Daoy (cell line): ENCODE data around the gene ARHGAP15. TPM values are rescaled to one million over a fixed set of nuclear protein-coding genes. Genes with fewer than 3 reads are reported as not detected.

Experiments
- DNase-seq: peaks from one replicate; pipeline ENCODE4 v3.0.0-alpha.2; 2015; ENCODE audit warnings: low read depth
- total RNA-seq: library from RNA; depleted of rRNA; stranded (reverse); fragments of >200 nt; shearing (Covaris generic); gene quantifications from 2 replicates; pipeline ENCODE4 v1.2.3, GENCODE V29; 2014

The ARHGAP15 gene
- total RNA-seq, 1 experiment from 2014 or later, result 1.4 TPM

GRCh38 chr2:143144813-143145455 lies 15.7 kb downstream of the ARHGAP15 start:
- DNase-seq, result no peak

- no peak for DNase-seq
Observed at GRCh38 chr2:143146366-143146765, 17.1 kb downstream of the ARHGAP15 start.

- no peak for DNase-seq
Observed at GRCh38 chr2:143146815-143147530, 17.8 kb downstream of the ARHGAP15 start.

- DNase-seq, result no peak
Observed at GRCh38 chr2:143148011-143148410, 18.8 kb downstream of the ARHGAP15 start.

GRCh38 chr2:143148757-143149156 lies 19.5 kb downstream of the ARHGAP15 start:
- no peak for DNase-seq

- DNase-seq, result no peak
Observed at GRCh38 chr2:143150287-143150686, 21.1 kb downstream of the ARHGAP15 start.

- DNase-seq, result no peak
Observed at GRCh38 chr2:143151111-143151752, 22.0 kb downstream of the ARHGAP15 start.

GRCh38 chr2:143152219-143152618 lies 23.0 kb downstream of the ARHGAP15 start:
- DNase-seq, result no peak

- DNase-seq, result no peak
Observed at GRCh38 chr2:143152637-143153036, 23.4 kb downstream of the ARHGAP15 start.

GRCh38 chr2:143155661-143156060 lies 26.4 kb downstream of the ARHGAP15 start:
- DNase-seq, result no peak

GRCh38 chr2:143157001-143157400 lies 27.8 kb downstream of the ARHGAP15 start:
- DNase-seq, result no peak

- no peak for DNase-seq
Observed at GRCh38 chr2:143157418-143157817, 28.2 kb downstream of the ARHGAP15 start.

- no peak for DNase-seq
Observed at GRCh38 chr2:143158098-143158497, 28.9 kb downstream of the ARHGAP15 start.

GRCh38 chr2:143158551-143159485 lies 29.6 kb downstream of the ARHGAP15 start:
- no peak for DNase-seq

GRCh38 chr2:143159486-143159840 lies 30.2 kb downstream of the ARHGAP15 start:
- DNase-seq, result no peak

- no peak for DNase-seq
Observed at GRCh38 chr2:143160732-143161707, 31.8 kb downstream of the ARHGAP15 start.

GRCh38 chr2:143162123-143162837 lies 33.1 kb downstream of the ARHGAP15 start:
- DNase-seq, result peak; percentile 37

- DNase-seq, result no peak
Observed at GRCh38 chr2:143162997-143163396, 33.8 kb downstream of the ARHGAP15 start.

GRCh38 chr2:143163499-143163898 lies 34.3 kb downstream of the ARHGAP15 start:
- DNase-seq, result no peak

- no peak for DNase-seq
Observed at GRCh38 chr2:143165291-143165690, 36.1 kb downstream of the ARHGAP15 start.
